Measurements from ENCODE around the gene SPON1. TPM values are rescaled to one million over a fixed set of nuclear protein-coding genes. Genes with fewer than 3 reads are reported as not detected.
"Not testable (repeated sequence)": the region's sequence is repeated elsewhere in the genome, so short reads cannot be mapped to it uniquely, and the experiment has no call there.

SPON1 gene
- polyA plus RNA-seq, 2 of the 4 experiments (the other 2 are of a cell fraction) = not detected

GRCh38 chr11:13929395-13929891 lies 33.1 kb upstream of the SPON1 start:
- Histone ChIP-seq H3K4me1 (peaks cover 8% of the 10 kb centered on the region; the same call in 1 of the 3 replicates), H3K27ac (no peak overlapping the region), H3K4me2 (peak overlapping the region; percentile 13; the same call in 1 of the 3 replicates), H3K4me3 (no peak overlapping the region), H3K9me3 (no peaks in the 10 kb centered on the region)
- CTCF ChIA-PET = interaction anchor here (1.4 kb wide), 1 partner anchor 220 kb away, joined by 3 read pairs; no protein-coding TSS in a partner anchor
- ATAC-seq (peak in 1 of 2 experiments; percentile 56; a peak in 1 of 6 replicates), DNase-seq (ENCODE audit: low read depth in 1 of 2, low spot score in 1 of 2) (no peak), FAIRE-seq (no peak)
- POLR2A ChIA-PET = no interaction called here
- TF ChIP-seq CHD4 (IDR thresholded peaks at IDR 0.05; ENCODE audit: borderline replicate concordance) (no peak), ELK1 (IDR thresholded peaks at IDR 0.05; ENCODE audit: low read depth, low read length) (no peak), TP53 (CRISPR knock-in tag; IDR thresholded peaks at IDR 0.05) (no peak), CBX8 (IDR thresholded peaks at IDR 0.05) (no peak), NPAS2 (CRISPR knock-in tag; IDR thresholded peaks at IDR 0.05; ENCODE audit: borderline replicate concordance) (no peak), POLR2A (IDR thresholded peaks at IDR 0.05; ENCODE audit: low read length) (no peak)
- WGBS (ENCODE audit: missing lambda C conversion rate) = 45% methylated on average over 3 of the region's 3 CpGs

- FAIRE-seq = no peak
- DNase-seq (ENCODE audit: low read depth in 1 of 2, low spot score in 1 of 2) = no peak
- TF ChIP-seq HES2 (IDR thresholded peaks at IDR 0.05) (no peak), ZSCAN20 (CRISPR knock-in tag; IDR thresholded peaks at IDR 0.05) (no peak), PHF8 (IDR thresholded peaks at IDR 0.05; ENCODE audit: borderline replicate concordance, low read depth) (no peak), CBX8 (IDR thresholded peaks at IDR 0.05) (no peak), MAZ (IDR thresholded peaks at IDR 0.05; ENCODE audit: borderline replicate concordance, low read depth, low read length) (no peak), USF2 (IDR thresholded peaks at IDR 0.05) (no peak), JUN (IDR thresholded peaks at IDR 0.05) (no peak)
- Histone ChIP-seq H3K4me2 (no peak overlapping the region), H3K27ac (no peak overlapping the region), H3K4me3 (no peak overlapping the region), H3K9me3 (no peaks in the 10 kb centered on the region), H3K4me1 (peaks cover 8% of the 10 kb centered on the region; the same call in 1 of the 3 replicates)
- WGBS (ENCODE audit: missing lambda C conversion rate) = 53% methylated on average over 4 of the region's 4 CpGs
- ChIA-PET POLR2A (no interaction called here), CTCF (interaction anchor here (0.9 to 1.4 kb wide), 2 partner anchors 13 to 25 kb away, joined by 3 to 5 read pairs; no protein-coding TSS in a partner anchor)
- no peak for ATAC-seq
These were observed 31.2 kb upstream of the SPON1 start for GRCh38 chr11:13931356-13931755.

- H3K4me1 ChIP-seq; ATAC-seq; H3K27ac ChIP-seq; H3K9me3 ChIP-seq; DNase-seq (ENCODE audit: low read depth in 1 of 2, low spot score in 1 of 2); H3K4me2 ChIP-seq; POLR2A ChIA-PET; H3K4me3 ChIP-seq; FAIRE-seq: not testable (repeated sequence)
- CTCF ChIA-PET = interaction anchor here (1.6 kb wide), 1 partner anchor 19 kb away, joined by 5 read pairs; no protein-coding TSS in a partner anchor
- 49% methylated on average over 4 of the region's 4 CpGs for WGBS (ENCODE audit: missing lambda C conversion rate)
These were observed 25.4 kb upstream of the SPON1 start for GRCh38 chr11:13937154-13937553.

- CTCF ChIA-PET = interaction anchor here (0.9 to 1.2 kb wide), 2 partner anchors 13 to 18 kb away, joined by 3 read pairs; no protein-coding TSS in a partner anchor
- 16% methylated on average over 5 of the region's 10 CpGs for WGBS (ENCODE audit: missing lambda C conversion rate)
- H3K4me2 ChIP-seq; POLR2A ChIA-PET; H3K9me3 ChIP-seq; FAIRE-seq; DNase-seq (ENCODE audit: low read depth in 1 of 2, low spot score in 1 of 2); ATAC-seq; H3K27ac ChIP-seq; H3K4me3 ChIP-seq: not testable (repeated sequence)
- H3K4me1 ChIP-seq = peaks cover 20% of the 10 kb centered on the region; the same call in 2 of the 3 replicates
These were observed 23.7 kb upstream of the SPON1 start for GRCh38 chr11:13938829-13939228.

Measured in A549 (cell line).